ENCODE data around the gene ENHO.

Gene ENHO

DNA sequence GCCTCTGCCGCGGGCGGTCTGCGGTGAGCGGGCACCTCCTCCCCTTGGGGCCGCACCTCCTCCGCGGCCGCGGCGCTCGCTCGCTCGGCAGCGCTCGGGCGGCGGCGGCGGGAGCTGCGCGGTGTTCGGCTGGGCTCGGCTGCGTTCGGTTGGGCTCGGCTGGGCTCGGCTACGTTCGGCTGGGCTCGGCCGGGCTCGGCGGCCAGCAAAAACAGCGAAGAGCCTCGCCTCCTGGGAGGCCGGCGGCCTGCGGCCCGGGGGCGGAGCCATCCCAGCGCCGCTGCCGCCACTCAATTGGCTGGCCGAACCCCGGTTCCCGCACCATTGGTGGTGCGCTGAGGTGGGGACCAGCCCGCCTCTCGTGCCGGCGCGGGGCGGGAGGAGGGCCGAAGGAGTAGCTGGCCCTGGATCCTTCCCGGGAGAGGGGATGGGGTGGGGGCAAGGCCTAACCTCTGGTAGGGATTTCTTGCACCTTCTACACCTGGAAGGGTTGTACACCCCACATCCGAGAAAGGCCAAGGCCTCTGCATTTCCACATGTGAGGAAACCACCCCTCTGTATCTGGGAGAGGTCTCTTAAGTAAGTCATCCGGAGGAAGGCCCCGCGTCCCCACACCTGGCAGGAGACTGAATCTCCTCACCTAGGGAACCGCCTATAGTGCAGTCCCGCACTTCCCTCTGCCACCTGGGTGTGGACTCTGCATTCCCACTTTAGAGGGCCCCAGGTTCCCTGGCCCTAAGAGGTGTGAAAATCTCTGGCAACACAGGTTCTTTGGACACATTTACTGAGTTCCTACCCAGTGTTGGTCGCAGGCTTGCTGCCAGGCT, at the start of gene ENHO:
Gene ENHO (minus strand): TSS at position 20 of the 827 bp plus-strand sequence. CDS start 1,295 bp downstream, outside the sequence.
- DNase-seq = peak; percentile 60 to 70

GRCh38 chr9:34572092-34572491, 49.3 kb upstream of the ENHO start:
- no peak for DNase-seq

DNA sequence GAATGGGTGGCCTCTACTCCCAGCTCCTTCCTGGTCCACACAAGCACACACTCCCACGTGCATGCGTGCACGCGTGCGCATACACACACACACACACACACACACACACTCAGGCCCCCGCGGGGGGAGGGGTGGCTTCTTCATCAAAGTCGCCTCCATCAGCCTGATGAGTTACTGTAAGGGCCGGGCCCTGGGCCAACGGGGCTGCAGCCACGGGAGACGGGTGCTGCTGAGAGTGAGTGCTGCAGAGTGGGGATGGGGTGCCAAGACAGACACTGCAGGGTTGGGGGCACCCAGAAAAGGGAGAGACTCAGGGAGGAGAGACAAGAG, 48.7 kb upstream of the ENHO start:
- DNase-seq = no peak

GRCh38 chr9:34570809-34571480, 48.2 kb upstream of the ENHO start:
- DNase-seq = no peak

DNA sequence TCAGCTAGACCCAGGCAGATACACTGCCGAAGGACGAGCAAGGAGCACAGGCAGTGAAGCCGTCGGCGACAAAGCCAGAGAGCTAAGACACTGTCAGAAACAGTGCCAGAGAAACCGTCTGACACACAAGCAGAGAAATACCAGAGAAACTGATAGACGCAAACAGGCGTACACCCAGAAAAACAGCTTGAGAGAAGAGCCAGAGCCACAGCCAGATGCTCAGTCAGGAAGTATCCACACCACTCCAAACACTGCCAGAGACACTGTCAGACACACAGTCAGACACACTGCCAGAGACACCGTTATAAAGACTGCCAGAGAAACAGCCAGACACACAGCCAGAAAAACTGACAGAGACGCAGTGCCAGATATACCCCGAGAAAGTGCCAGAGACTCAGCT, 47.6 kb upstream of the ENHO start:
- no peak for DNase-seq

- no peak for DNase-seq
Measured at GRCh38 chr9:34568774-34569173, 46.0 kb upstream of the ENHO start.

DNA sequence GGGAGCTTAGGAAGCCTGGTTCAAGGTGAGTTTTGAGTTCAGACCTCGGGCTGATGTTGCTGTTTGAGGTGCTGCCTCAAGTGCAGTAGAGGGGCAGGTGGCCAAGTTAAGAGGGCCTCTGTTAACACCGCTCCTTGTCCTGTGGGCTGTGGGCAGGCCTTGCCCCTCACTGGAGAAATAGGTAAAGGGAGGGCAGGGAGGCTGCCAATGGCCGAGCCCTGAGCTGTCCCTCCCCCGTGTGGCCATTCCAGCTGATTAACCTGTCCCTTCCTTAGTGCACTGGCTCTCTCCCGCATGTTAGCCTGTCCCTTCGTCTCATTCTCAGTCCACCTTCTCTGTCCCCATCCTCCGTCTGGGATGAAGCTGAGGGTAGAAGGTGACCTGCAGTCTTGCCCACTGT, 45.3 kb upstream of the ENHO start:
- DNase-seq = no peak

GRCh38 chr9:34566972-34567371, 44.2 kb upstream of the ENHO start:
- DNase-seq = no peak

DNA sequence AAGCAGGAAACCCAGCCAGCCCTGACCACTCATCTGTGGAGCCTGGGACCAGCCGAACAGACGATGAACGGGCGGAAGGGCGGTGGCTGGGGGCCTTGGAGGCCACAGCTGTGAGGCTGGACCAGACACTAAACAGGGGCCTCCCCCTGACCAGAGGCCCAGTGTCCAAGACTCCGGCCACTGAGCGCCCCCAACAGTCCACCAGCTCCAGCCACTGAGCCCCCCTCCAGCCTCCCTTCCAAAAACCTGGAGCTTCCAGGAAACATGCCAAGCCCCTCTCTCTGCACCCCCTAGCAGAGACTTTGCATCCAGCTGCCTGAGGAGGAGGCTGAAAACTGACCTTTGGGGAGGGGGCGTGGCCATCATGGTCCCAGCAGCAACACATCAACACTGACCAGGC, 43.5 kb upstream of the ENHO start:
- DNase-seq = no peak

DNA sequence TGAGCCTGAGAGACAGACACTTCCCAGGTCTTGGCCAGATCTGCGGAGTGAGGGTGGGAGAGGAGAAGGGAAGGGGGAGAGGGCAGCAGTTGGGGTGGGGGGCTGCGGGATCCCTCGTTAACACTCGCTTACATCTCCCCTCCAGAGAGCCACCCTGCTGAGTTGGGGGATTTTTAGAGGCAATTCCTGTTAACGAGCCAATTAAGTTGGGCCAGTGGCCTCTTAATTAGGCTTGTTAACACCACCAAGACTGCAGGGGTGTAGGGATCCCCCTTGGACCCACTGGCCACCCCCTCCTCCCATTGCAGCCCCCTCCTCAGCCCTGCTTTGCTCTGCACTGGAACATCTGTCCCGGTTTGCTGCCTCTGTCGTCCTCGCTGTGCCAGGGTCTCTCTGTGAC, 43.1 kb upstream of the ENHO start:
- no peak for DNase-seq

DNA sequence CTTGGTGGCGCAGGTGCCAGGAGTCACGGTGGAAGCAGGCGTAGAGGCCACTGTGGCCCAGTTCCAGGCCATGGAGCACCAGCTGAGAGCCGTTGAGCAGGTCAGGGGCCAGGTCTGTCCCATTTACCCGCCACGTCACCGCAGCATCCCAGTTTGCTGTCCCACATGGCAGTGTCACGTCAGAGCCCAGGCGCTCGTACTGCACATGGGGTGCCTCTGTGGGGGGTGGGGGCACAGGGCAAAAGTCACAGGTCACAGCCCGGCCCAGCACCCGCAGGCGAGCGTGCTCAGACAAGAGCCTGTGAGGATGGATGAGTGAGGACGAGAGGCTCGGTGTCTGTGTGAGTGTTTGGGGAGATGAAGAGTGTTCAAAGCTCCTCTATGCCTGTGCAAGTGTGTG, 41.8 kb upstream of the ENHO start:
- no peak for DNase-seq

- no peak for DNase-seq
Measured at GRCh38 chr9:34563262-34563661, 40.5 kb upstream of the ENHO start.

DNA sequence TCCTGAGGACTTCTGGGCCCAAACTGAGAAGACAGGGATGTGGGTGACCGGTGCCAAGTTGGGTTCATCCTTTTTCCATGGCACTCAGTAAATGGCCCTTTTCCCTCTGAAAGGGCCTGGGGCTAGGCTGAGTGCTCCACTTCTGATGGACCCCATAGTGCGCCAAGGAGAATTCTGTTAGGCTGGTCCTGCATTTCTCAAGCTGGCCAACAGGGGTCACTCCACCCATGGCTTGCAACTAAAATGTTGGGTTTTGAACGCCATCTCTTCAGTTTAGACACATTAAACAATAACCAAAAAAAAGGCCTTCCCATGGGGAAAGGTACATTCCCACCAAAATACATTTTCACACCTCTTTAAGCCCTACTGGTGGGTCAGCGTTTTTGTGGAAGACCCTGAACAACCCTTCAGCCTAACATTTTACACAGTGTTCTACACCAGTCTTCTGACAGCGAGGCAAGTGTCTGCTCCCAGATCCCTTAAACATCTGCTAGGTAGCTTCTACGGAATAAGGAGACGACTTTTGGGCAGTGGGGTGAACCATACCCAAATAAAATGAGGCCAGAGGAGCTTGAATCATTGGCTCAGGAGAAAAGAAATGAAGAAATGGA, 39.5 kb upstream of the ENHO start:
- DNase-seq = no peak

DNA sequence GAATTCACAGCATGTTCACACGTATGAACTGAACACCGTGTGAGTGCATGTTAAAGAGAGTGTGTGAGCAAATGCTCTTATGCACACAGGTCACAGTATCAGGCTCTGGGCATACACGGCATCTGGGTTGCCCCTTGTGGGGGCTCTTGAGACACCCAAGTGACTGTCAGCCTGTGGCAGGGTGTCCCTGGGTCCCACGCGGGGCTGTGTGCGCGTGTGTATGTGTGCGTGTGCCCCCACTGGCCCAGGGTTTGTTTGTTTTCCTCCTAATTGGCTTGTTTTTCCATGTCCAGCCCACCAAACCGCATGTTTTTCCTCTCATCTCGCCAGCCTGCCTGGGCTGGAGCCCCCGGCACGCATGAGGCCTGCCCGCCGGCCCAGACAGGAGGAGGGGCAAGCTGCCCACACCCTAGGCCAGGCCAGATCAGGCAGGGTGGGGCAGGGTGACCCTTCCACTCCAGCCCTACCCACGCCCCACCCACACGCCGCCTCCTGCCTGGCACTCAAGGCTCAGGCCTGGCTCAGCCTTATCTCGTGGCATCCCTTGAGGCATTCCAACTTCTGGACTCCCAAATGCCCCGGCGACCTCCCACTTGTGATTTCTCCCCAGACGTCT, 37.9 kb upstream of the ENHO start:
- DNase-seq = no peak

DNA sequence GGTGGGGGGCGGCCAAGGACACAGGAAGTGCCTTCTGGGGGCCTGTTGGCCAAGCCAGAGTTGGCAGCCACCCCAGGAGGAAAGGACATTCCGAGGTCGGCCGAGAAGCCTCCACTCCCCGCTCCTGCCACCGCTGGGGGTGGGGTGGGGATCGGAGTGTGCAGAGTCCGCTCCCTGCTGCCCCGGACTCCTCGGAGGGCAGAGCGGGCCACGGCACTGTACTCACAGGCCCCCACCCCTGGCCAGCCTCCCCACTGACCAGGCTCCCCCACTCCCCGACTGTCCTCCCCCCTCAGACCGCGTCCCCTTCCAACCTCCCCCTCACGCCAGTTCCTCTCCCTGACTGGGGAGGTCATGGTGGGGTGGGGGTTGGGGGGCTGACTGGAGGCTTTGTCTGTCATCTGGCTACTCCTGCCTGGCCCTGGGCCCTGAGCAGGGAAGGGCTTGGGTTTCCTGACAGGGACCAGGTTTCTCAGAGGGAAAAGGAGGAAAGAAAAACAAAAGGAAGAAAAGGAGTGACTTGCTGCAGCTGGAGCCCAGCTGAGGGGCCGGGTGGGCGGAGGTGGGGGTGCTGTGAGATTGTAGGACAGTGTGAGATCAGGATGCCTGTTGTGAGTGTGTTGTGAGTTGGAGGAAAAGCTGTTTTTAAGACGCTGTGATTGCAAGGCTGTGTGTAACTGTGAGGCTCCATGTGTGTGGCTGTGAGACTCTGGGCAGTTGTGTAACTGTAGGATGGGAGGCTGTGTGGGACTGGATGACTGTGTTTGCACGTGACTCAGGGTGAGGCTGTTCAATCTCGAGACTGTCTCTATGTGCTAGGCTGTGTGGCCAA, 37.0 kb upstream of the ENHO start:
- DNase-seq = no peak

DNA sequence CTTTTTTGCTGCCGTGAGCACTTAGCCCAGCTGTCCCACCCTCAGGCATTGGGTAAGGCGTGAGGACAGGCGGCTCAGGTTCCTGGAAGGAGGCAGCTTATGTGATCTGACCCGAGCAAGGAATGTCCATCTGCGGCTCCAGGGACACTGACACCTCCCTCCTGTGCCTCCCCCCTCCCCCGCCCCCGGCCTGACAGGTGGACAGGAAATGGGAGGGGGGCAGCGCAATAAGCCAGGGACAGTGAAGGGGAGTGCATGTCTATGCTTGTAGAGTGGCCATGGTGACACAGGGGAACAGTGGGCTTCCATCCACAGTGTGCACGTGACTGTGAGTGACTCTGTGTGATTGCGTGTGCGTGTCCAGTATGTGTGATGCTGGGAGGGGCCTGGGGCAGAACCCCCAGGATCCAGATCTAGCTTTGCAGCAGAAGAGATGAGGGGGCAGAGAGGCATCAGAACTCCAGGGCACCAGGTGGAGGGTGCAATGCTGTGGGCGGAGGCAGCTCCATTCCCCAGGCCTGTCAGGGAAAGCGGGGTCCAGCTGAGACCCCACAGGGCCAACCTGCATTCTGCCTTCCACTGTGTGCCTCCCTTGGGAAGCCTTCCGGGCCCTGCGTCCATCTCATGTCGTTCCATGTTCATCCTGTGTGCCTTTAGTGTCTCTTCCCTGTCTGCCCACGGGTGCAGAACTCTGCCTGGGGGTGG, 36.3 kb upstream of the ENHO start:
- DNase-seq = peak; percentile 22 to 23

DNA sequence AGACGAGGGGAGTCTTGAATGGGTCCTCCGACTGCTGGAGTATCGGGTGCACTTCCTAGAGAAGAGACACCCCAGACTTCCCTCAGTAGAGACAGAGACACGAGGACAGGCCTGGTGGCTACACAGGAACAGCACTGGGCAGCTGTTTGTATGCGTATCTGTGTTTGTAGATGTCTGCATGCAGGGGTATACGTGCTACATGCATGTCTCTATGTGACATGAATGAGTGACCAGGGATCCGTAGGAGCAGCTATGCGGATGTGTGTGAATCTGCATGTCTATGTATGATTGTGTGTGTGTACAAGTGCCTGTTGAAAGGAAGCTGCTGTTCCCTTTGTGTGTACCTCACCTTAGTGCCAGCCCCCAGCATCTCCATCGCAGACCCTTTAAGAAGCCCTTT, 35.6 kb upstream of the ENHO start:
- DNase-seq = no peak

- DNase-seq = no peak
Measured at GRCh38 chr9:34557426-34558321, 34.9 kb upstream of the ENHO start.

DNA sequence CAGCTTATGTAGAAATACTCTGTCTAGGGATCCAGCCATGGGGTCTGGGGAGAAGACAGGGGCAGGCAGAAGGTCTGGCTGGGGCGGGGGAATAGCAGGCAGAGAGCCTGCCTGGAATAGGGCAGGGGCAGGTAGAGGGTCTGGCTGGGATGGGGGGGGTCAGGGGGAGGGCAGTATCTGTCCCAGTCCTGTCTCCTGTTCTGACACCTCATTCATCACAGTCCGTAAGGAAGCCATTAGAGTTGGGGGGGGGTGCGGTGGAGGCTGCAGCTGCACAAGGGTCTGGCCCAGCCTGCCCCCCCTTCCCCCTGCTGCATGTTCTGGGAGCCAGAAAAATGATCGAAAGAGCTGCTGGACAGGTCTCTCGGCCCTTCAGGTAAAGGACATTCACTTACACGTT, 34.2 kb upstream of the ENHO start:
- DNase-seq = no peak

DNA sequence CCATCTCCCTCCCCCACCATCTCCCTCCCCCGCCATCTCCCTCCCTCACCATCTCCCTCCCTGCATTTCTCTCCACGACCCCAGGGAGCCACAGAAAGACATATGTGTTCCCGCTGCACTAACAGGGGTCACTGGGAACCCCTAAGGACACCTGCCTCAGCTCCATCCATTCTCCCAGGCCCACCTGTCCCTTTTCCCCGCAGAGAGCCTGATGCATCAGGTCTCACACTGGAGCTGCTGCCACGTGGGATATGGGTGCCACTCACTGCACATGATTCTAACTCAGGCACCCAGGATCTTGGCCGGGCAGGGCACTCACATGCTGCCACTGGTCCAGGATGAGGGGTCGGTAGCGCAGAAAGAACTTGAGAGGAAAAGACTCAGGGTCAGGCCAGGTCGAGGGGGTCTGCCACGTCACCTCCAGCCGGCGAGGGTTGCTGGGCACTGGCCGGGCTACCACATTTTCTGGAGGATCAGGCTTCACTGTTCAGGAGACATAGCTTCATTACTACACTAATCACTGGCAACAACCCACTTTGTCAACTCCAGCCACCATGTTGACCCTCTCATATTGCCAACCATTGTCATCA, 33.2 kb upstream of the ENHO start:
- DNase-seq = no peak

- no peak for DNase-seq
Measured at GRCh38 chr9:34555500-34555899, 32.7 kb upstream of the ENHO start.
